PC-3 (cell line): ENCODE results near the gene ATG101.

Experiments used
- EZH2 ChIP-seq: fragments of 300-600 bp; sonication (generic); IDR thresholded peaks from one replicate; pipeline ENCODE4 v1.6.1; 2017; ENCODE audit warnings: antibody characterized with exemption, mild to moderate bottlenecking, low read length; ENCODE audit not compliant: unreplicated experiment
- TF ChIP-seq, protein P1 (sequence below): fragments of 300-600 bp; sonication (generic); conservative IDR thresholded peaks from 2 replicates; pipeline ENCODE4 v1.5.1; 2017; ENCODE audit warnings: antibody characterized with exemption, low read depth, mild to moderate bottlenecking, low read length

GRCh38 chr12:52083638-52083996 lies 13.8 kb downstream of the ATG101 start:
- TF ChIP-seq, protein P1, sequence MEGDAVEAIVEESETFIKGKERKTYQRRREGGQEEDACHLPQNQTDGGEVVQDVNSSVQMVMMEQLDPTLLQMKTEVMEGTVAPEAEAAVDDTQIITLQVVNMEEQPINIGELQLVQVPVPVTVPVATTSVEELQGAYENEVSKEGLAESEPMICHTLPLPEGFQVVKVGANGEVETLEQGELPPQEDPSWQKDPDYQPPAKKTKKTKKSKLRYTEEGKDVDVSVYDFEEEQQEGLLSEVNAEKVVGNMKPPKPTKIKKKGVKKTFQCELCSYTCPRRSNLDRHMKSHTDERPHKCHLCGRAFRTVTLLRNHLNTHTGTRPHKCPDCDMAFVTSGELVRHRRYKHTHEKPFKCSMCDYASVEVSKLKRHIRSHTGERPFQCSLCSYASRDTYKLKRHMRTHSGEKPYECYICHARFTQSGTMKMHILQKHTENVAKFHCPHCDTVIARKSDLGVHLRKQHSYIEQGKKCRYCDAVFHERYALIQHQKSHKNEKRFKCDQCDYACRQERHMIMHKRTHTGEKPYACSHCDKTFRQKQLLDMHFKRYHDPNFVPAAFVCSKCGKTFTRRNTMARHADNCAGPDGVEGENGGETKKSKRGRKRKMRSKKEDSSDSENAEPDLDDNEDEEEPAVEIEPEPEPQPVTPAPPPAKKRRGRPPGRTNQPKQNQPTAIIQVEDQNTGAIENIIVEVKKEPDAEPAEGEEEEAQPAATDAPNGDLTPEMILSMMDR, result 0 out of 2 replicates have a peak, but pooled peaks have one; percentile 37
- no peak for TF ChIP-seq EZH2
